ENCODE results near the gene MUS81. TPM values are rescaled to one million over a fixed set of nuclear protein-coding genes. Genes with fewer than 3 reads are reported as not detected.

The MUS81 gene
- total RNA-seq, 4 donors from 2014 or later = 54.0 to 83.1 (median 68.3) TPM

DNA sequence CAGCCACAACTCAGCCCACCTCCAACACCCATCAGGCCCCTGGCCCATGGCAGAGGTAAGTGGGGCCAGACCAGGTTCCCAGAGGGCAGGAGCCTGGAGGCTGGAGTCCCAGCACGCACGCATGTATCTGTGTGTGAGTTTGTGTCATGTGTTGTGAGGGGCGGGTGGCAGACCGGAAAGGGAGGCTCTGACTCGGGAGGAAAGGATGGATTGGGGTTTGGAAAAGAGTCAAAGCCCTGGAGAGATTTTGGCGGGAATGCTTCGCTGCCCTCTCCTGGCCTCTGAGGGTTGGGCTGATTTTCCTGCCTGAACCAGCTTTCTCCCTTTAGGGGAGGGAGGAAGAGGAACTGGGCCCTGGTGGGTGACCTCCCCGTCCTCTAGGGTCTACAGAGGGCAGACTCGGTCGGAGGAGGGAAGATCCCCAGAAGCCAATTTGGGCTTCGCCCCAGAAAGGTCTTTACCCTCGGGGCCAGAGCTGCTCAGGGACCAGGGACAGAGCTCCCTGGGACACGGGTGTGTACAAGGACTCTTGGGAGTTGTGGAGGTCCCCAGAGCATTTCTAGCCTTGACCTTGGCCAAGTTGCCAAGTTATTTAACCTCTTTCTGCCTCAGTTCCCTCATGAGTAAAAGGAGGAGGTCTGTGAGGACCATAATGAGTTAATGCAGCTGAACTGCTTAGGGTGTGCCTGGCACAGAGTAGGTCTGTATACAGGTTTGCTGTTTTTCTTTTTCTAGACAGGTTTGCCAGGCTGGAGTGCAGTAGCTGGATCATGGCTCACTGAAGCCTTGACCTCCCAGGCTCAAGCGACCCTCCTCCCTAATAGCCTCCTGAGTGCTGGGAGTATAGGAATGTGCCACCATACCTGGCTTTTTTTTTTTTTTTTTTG lies 51.7 kb downstream of the MUS81 start:
- H3K27ac ChIP-seq = peak overlapping the region; percentile 37 to 85 (median 64)
- 14 to 17% methylated on average over 14 of the region's 14 CpGs for WGBS, 2 donors
- H3K27me3 ChIP-seq = no peaks in the 10 kb centered on the region
- peaks cover 0 to 48% (median 29%) of the 10 kb centered on the region in 4 donors for H3K4me1 ChIP-seq
- no peaks in the 10 kb centered on the region for H3K9me3 ChIP-seq
- TF ChIP-seq EP300 (IDR thresholded peaks at IDR 0.05) = peak in 1 of 2 donors; percentile 66
- TF ChIP-seq, protein P1, sequence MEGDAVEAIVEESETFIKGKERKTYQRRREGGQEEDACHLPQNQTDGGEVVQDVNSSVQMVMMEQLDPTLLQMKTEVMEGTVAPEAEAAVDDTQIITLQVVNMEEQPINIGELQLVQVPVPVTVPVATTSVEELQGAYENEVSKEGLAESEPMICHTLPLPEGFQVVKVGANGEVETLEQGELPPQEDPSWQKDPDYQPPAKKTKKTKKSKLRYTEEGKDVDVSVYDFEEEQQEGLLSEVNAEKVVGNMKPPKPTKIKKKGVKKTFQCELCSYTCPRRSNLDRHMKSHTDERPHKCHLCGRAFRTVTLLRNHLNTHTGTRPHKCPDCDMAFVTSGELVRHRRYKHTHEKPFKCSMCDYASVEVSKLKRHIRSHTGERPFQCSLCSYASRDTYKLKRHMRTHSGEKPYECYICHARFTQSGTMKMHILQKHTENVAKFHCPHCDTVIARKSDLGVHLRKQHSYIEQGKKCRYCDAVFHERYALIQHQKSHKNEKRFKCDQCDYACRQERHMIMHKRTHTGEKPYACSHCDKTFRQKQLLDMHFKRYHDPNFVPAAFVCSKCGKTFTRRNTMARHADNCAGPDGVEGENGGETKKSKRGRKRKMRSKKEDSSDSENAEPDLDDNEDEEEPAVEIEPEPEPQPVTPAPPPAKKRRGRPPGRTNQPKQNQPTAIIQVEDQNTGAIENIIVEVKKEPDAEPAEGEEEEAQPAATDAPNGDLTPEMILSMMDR (IDR thresholded peaks at IDR 0.05) = peak; percentile 5 to 57 (median 32)
- TF ChIP-seq POLR2A (IDR thresholded peaks at IDR 0.05) = no peak
- no peak overlapping the region for H3K4me3 ChIP-seq
- DNase-seq (ENCODE audit: low spot score in 2 of 2) = peak in 1 of 2 donors; percentile 44
- peaks cover 0 to 2% (median 0%) of the 10 kb centered on the region in 3 donors for H3K36me3 ChIP-seq

GRCh38 chr11:65912845-65913244 lies 52.6 kb downstream of the MUS81 start:
- DNase-seq (ENCODE audit: low spot score in 2 of 2) = no peak
- TF ChIP-seq POLR2A (IDR thresholded peaks at IDR 0.05) (no peak), EP300 (IDR thresholded peaks at IDR 0.05) (no peak)
- TF ChIP-seq, protein P1 (IDR thresholded peaks at IDR 0.05) = no peak
- Histone ChIP-seq H3K27me3 (no peaks in the 10 kb centered on the region), H3K4me3 (no peak overlapping the region), H3K36me3 (peaks cover 0 to 5% (median 0%) of the 10 kb centered on the region in 3 donors), H3K9me3 (no peaks in the 10 kb centered on the region), H3K4me1 (peaks cover 0 to 57% (median 39%) of the 10 kb centered on the region in 4 donors), H3K27ac (peak overlapping the region in 2 of 4 donors; percentile 32 to 85)
- 22 to 32% methylated on average over 2 to 4 of the region's 4 CpGs for WGBS, 2 donors

DNA sequence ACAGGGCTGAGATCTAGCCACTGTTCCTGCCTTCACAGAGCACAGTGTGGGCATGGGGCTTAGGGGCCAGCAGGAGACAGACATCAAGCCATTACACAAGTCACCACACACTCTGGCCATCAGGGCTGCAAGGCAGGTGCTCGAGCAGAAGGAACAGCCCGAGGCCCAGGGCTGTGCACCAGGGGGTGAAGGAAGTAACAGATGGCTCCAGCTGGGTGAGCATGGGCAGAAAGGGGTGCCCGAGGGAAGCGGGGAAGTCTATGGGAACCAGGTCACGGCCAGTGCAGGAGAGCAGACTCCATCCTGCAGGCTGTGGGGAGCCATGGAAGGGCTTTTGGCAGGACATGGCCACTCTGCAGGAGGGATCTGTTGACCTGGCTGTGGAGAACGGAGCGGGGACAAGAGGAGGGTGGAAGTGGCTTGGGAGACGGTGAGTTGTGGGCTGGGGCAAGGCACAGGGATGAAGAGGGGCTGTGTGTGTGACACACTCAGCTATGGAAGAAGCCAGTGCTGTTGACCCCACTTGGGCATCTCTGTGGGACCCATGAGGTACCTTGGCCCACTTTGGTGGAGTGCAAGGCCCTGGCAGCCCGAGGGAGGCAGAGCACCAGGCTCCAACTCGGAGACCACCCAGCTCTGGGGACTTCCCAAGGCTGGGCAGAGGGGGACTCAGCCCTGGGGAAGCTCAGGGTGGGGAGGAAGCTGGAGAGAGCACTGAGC lies 55.0 kb downstream of the MUS81 start:
- Histone ChIP-seq H3K4me3 (no peak overlapping the region), H3K27me3 (no peaks in the 10 kb centered on the region), H3K9me3 (no peaks in the 10 kb centered on the region), H3K36me3 (peaks cover 0 to 5% (median 0%) of the 10 kb centered on the region in 3 donors), H3K27ac (peak overlapping the region; percentile 32 to 97 (median 85)), H3K4me1 (peaks cover 2 to 66% (median 45%) of the 10 kb centered on the region in 4 donors)
- TF ChIP-seq POLR2A (IDR thresholded peaks at IDR 0.05) (no peak), EP300 (IDR thresholded peaks at IDR 0.05) (no peak)
- TF ChIP-seq, protein P1 (IDR thresholded peaks at IDR 0.05) = no peak
- no peak for DNase-seq (ENCODE audit: low spot score in 2 of 2)
- 55 to 65% methylated on average over 9 to 10 of the region's 10 CpGs for WGBS, 2 donors

DNA sequence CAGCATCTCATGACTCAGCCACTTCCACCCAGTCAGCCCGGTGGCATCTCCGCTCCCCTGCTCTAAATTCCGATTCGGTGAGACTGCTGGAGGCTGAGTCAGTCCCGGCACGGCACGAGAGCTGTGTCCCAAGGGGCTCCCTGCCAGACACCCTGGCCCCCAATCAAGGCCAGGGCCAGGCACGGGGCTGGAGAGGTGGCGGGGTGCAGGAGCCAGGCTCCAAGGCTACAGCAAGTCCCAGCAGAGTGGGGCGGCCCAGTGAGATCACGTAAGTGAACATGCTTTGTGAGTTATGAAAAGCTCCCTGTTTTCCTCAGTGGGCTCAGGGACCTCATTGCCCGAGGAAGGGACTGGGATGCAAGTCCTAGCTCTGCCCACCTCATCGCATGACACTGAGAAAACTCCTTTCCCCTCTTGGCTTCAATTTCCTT lies 55.6 kb downstream of the MUS81 start:
- Histone ChIP-seq H3K4me1 (peaks cover 4 to 72% (median 50%) of the 10 kb centered on the region in 4 donors), H3K27ac (peak overlapping the region; percentile 19 to 97 (median 85)), H3K36me3 (peaks cover 0 to 5% (median 0%) of the 10 kb centered on the region in 3 donors), H3K4me3 (no peak overlapping the region), H3K27me3 (no peaks in the 10 kb centered on the region), H3K9me3 (no peaks in the 10 kb centered on the region)
- 7 to 13% methylated on average over 2 to 13 of the region's 13 CpGs for WGBS, 2 donors
- DNase-seq (ENCODE audit: low spot score in 2 of 2) = peak; percentile 59 to 63
- peak in 1 of 2 donors; percentile 63 for TF ChIP-seq EP300 (IDR thresholded peaks at IDR 0.05)
- TF ChIP-seq POLR2A (IDR thresholded peaks at IDR 0.05) = no peak
- TF ChIP-seq, protein P1 (IDR thresholded peaks at IDR 0.05) = no peak

Other genes with a start within 250 kb of the MUS81 start
- 100 to 1,000 TPM in 1 of 4 donors, 10 to 100 TPM in 3; 64.2 to 112 (median 83.9) TPM for gene MAP3K11, start 246.2 kb upstream of the MUS81 start, total RNA-seq
- 10 to 100 TPM; 21.0 to 53.4 (median 29.8) TPM for gene PCNX3, start 244.7 kb upstream of the MUS81 start, total RNA-seq
- gene SIPA1, start 222.3 kb upstream of the MUS81 start, total RNA-seq = 100 to 1,000 TPM in 1 of 4 donors, 10 to 100 TPM in 3; 50.2 to 103 (median 65.0) TPM
- gene RELA, start 197.5 kb upstream of the MUS81 start, total RNA-seq = 10 to 100 TPM; 44.6 to 70.8 (median 51.7) TPM
- gene KAT5, start 148.2 kb upstream of the MUS81 start, total RNA-seq = 100 to 1,000 TPM in 1 of 4 donors, 10 to 100 TPM in 3; 68.1 to 118 (median 92.3) TPM
- gene RNASEH2C, start 139.6 kb upstream of the MUS81 start, total RNA-seq = 100 to 1,000 TPM; 142 to 197 (median 152) TPM
- gene AP5B1, start 79.5 kb upstream of the MUS81 start, total RNA-seq = 10 to 100 TPM; 12.7 to 27.5 (median 18.8) TPM
- gene OVOL1, start 73.4 kb upstream of the MUS81 start, total RNA-seq = not detected
- gene SNX32, start 26.5 kb upstream of the MUS81 start, total RNA-seq = 1 to 10 TPM in 2 of 4 donors, under 1 TPM in 1, not detected in 1; 0.78 to 2.5 (median 1.5) TPM
- gene CFL1, start 2.3 kb upstream of the MUS81 start, total RNA-seq = 100 to 1,000 TPM; 461 to 881 (median 580) TPM
- gene EFEMP2, start 12.4 kb downstream of the MUS81 start, total RNA-seq = 10 to 100 TPM; 59.2 to 92.7 (median 82.0) TPM
- 1 to 10 TPM in 2 of 4 donors, not detected in 2; 1.5 to 3.1 TPM for gene CTSW, start 19.4 kb downstream of the MUS81 start, total RNA-seq
- gene FIBP, start 28.0 kb downstream of the MUS81 start, total RNA-seq = 10 to 100 TPM; 53.6 to 73.2 (median 63.7) TPM
- gene CCDC85B, start 30.2 kb downstream of the MUS81 start, total RNA-seq = 100 to 1,000 TPM in 2 of 4 donors, 10 to 100 TPM in 2; 73.0 to 108 (median 89.4) TPM
- 1 to 10 TPM in 3 of 4 donors, not detected in 1; 1.3 to 3.3 (median 1.4) TPM for gene FOSL1, start 40.0 kb downstream of the MUS81 start, total RNA-seq
- gene C11orf68, start 58.6 kb downstream of the MUS81 start, total RNA-seq = 10 to 100 TPM; 14.7 to 30.4 (median 21.7) TPM
- gene DRAP1, start 59.0 kb downstream of the MUS81 start, total RNA-seq = 100 to 1,000 TPM in 2 of 4 donors, 10 to 100 TPM in 2; 64.5 to 134 (median 93.3) TPM
- not detected for gene TSGA10IP, start 85.0 kb downstream of the MUS81 start, total RNA-seq
- 10 to 100 TPM; 49.6 to 73.7 (median 62.3) TPM for gene SART1, start 101.3 kb downstream of the MUS81 start, total RNA-seq
- gene EIF1AD, start 141.7 kb downstream of the MUS81 start, total RNA-seq = 10 to 100 TPM; 27.0 to 40.6 (median 29.5) TPM
- 10 to 100 TPM; 23.9 to 68.9 (median 51.0) TPM for gene BANF1, start 142.1 kb downstream of the MUS81 start, total RNA-seq
- 1 to 10 TPM in 1 of 4 donors, not detected in 3; 1.2 TPM for gene CST6, start 151.6 kb downstream of the MUS81 start, total RNA-seq
- gene CATSPER1, start 166.0 kb downstream of the MUS81 start, total RNA-seq = under 1 TPM in 1 of 4 donors, not detected in 3; 0.87 TPM
- gene GAL3ST3, start 188.7 kb downstream of the MUS81 start, total RNA-seq = not detected
- gene SF3B2, start 191.9 kb downstream of the MUS81 start, total RNA-seq = 100 to 1,000 TPM; 148 to 216 (median 156) TPM
- 10 to 100 TPM; 32.0 to 62.7 (median 51.8) TPM for gene PACS1, start 209.8 kb downstream of the MUS81 start, total RNA-seq

Data from tibial nerve (tissue), 4 donors.